ENCODE data around the gene CECR2. TPM values are rescaled to one million over a fixed set of nuclear protein-coding genes. Genes with fewer than 3 reads are reported as not detected.

CECR2 gene
- total and polyA plus RNA-seq, 2 of the 8 experiments (the other 6 are each of a cell fraction or from before 2014, with no cell fraction given), result 18.3 to 123 TPM

DNA sequence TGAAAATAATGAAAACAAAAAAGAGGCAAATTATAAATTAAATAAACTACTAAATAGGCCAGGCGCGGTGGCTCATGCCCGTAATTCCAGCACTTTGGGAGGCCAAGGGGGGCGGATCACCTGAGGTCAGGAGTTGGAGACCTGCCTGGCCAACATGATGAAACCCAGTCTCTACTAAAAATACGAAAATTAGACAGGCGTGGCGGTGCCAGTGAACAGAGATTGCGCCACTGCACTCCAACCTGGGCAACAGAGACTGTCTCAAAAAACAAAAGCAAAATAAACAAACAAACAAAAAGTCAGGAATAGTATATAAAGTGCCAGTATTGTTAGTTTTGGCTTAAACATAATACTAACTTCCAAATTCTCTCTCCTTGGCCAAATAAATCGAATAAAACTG lies 37.6 kb upstream of the CECR2 start:
- H2AK5ac ChIP-seq (ENCODE audit: low read depth, low read length), result no peak overlapping the region
- no peak for DNase-seq (ENCODE audit: low read depth in 1 of 2, low spot score in 2 of 2)
- no peak overlapping the region for H3K4me2 ChIP-seq (ENCODE audit: insufficient read depth in 1 of 2, low read depth in 2 of 2, low read length in 2 of 2)
- no peak overlapping the region for H2BK120ac ChIP-seq (replicated peaks; ENCODE audit: low read depth, low read length)
- ChIA-PET POLR2A (ENCODE audit: partially characterized antibody) (no interaction called here), CTCF (ENCODE audit: partially characterized antibody) (no interaction called here)
- H3K4me3 ChIP-seq (ENCODE audit: extremely low read depth in 1 of 4, insufficient read depth in 2 of 4, low read depth in 3 of 4, low read length in 4 of 4), result no peak overlapping the region
- no peaks in the 10 kb centered on the region for H3K9me3 ChIP-seq (ENCODE audit: insufficient read depth in 2 of 2, low read depth in 1 of 2, low read length in 1 of 2)
- no peaks in the 10 kb centered on the region for H3K4me1 ChIP-seq (replicated peaks in 1 of 4; ENCODE audit: control insufficient read depth in 3 of 4, insufficient read depth in 4 of 4, low read length in 3 of 4)
- H2BK15ac ChIP-seq (ENCODE audit: low read length), result no peak overlapping the region
- no peak overlapping the region for H3K4ac ChIP-seq (replicated peaks; ENCODE audit: insufficient read length, low read depth, low read length)
- H4K20me1 ChIP-seq (replicated peaks in 1 of 2; ENCODE audit: control insufficient read depth in 1 of 2, insufficient read depth in 2 of 2, low read length in 2 of 2), result no peaks in the 10 kb centered on the region
- H4K5ac ChIP-seq (ENCODE audit: insufficient read length, low read depth, low read length), result no peak overlapping the region
- H3K27ac ChIP-seq (ENCODE audit: low read depth, low read length), result no peak overlapping the region
- H2BK12ac ChIP-seq (ENCODE audit: low read depth, low read length), result no peak overlapping the region
- no peak overlapping the region for H4K91ac ChIP-seq (replicated peaks; ENCODE audit: insufficient read length, low read length)
- H3K36me3 ChIP-seq (ENCODE audit: control insufficient read depth in 2 of 4, insufficient read depth in 4 of 4, low read length in 3 of 4), result no peaks in the 10 kb centered on the region
- no peak overlapping the region for H2BK5ac ChIP-seq (ENCODE audit: low read depth, low read length)
- no peak overlapping the region for H3K18ac ChIP-seq (ENCODE audit: extremely low read depth, low read length)
- H3K56ac ChIP-seq (replicated peaks; ENCODE audit: insufficient read length, low read depth, low read length), result no peak overlapping the region
- H3K27me3 ChIP-seq (replicated peaks in 1 of 4; ENCODE audit: control insufficient read depth in 3 of 4, extremely low read depth in 1 of 4, insufficient read depth in 3 of 4, low read length in 3 of 4), result no peaks in the 10 kb centered on the region
- H3K23ac ChIP-seq (ENCODE audit: insufficient read length), result no peak overlapping the region
- no peak overlapping the region for H2BK20ac ChIP-seq (ENCODE audit: low read length)
- H2AFZ ChIP-seq (ENCODE audit: low read length), result no peak overlapping the region
- no peak overlapping the region for H4K8ac ChIP-seq (ENCODE audit: extremely low read depth, insufficient read depth, low read length)
- H3K79me1 ChIP-seq (ENCODE audit: low read depth, low read length), result no peaks in the 10 kb centered on the region
- no peak overlapping the region for H3K9ac ChIP-seq (replicated peaks in 1 of 4; ENCODE audit: extremely low read depth in 1 of 4, low read depth in 3 of 4, low read length in 3 of 4)
- H3K14ac ChIP-seq (ENCODE audit: insufficient read length), result no peak overlapping the region
- 95% methylated on average over 9 of the region's 9 CpGs; no CpG with 5 or more reads in 1 of the 2 experiments for WGBS, 2 experiments (ENCODE audit: extremely low coverage in 1 of 2, insufficient coverage in 1 of 2, insufficient read length in 1 of 2, insufficient replicate concordance in 2 of 2, low coverage in 1 of 2, low lambda C conversion rate in 2 of 2, missing lambda C conversion rate in 1 of 2)
- no peaks in the 10 kb centered on the region for H3K23me2 ChIP-seq (ENCODE audit: low read depth, low read length)
- no peak for FAIRE-seq
- H3K79me2 ChIP-seq (ENCODE audit: control insufficient read depth in 1 of 2, insufficient read depth in 2 of 2, low read length in 2 of 2), result no peaks in the 10 kb centered on the region
- TF ChIP-seq NRF1 (IDR thresholded peaks at IDR 0.05; ENCODE audit: low read depth, low read length), result no peak
- TF ChIP-seq HDAC2 (IDR thresholded peaks at IDR 0.05; ENCODE audit: borderline replicate concordance in 1 of 2, low read depth in 2 of 2, low read length in 2 of 2), result no peak
- no peak for TF ChIP-seq SRF (IDR thresholded peaks at IDR 0.05; ENCODE audit: low read depth, low read length)
- TF ChIP-seq BCL11A (IDR thresholded peaks at IDR 0.05; ENCODE audit: low read depth in 2 of 2, low read length in 2 of 2), result no peak
- no peak for TF ChIP-seq USF2 (IDR thresholded peaks at IDR 0.05; ENCODE audit: low read length)
- TF ChIP-seq ASH2L (IDR thresholded peaks at IDR 0.05; ENCODE audit: low read length), result no peak
- no peak for TF ChIP-seq RXRA (IDR thresholded peaks at IDR 0.05; ENCODE audit: insufficient read depth, low read depth, low read length)
- TF ChIP-seq SAP30 (IDR thresholded peaks at IDR 0.05; ENCODE audit: insufficient read depth, insufficient replicate concordance, low read length), result no peak
- TF ChIP-seq CEBPB (IDR thresholded peaks at IDR 0.05; ENCODE audit: low read depth, low read length), result no peak
- TF ChIP-seq BACH1 (IDR thresholded peaks at IDR 0.05; ENCODE audit: low read length), result no peak
- TF ChIP-seq NANOG (IDR thresholded peaks at IDR 0.05; ENCODE audit: insufficient read depth, low read depth, low read length, poor library complexity, severe bottlenecking), result no peak
- no peak for TF ChIP-seq TBP (IDR thresholded peaks at IDR 0.05; ENCODE audit: low read depth, low read length)
- TF ChIP-seq SP4 (IDR thresholded peaks at IDR 0.05; ENCODE audit: low read length), result no peak
- no peak for TF ChIP-seq KDM1A (IDR thresholded peaks at IDR 0.05; ENCODE audit: borderline replicate concordance, low read length)
- TF ChIP-seq CHD2 (IDR thresholded peaks at IDR 0.05; ENCODE audit: low read length), result no peak
